Hematopoietic multipotent progenitor cell treated with erythropoietin and hydrocortisone succinate and interleukin-3 and kit ligand, for 17 days (in vitro differentiated cells): ENCODE results near the gene MAN1A2.
"Not testable (repeated sequence)": the region's sequence is repeated elsewhere in the genome, so short reads cannot be mapped to it uniquely, and the experiment has no call there.

ENCODE experiments used
- DNase-seq: peaks from one replicate; pipeline ENCODE4 v3.0.0-alpha.2; 2015; ENCODE audit warnings: low spot score

MAN1A2 gene

GRCh38 chr1:117398957-117399356 lies 31.7 kb downstream of the MAN1A2 start:
- no peak for DNase-seq

GRCh38 chr1:117401761-117402160 lies 34.5 kb downstream of the MAN1A2 start:
- no peak for DNase-seq

GRCh38 chr1:117403597-117403996 lies 36.3 kb downstream of the MAN1A2 start:
- DNase-seq = no peak

- no peak for DNase-seq
Measured at GRCh38 chr1:117405042-117405441, 37.8 kb downstream of the MAN1A2 start.

GRCh38 chr1:117412472-117412871 lies 45.2 kb downstream of the MAN1A2 start:
- no peak for DNase-seq

- no peak for DNase-seq
Measured at GRCh38 chr1:117413412-117413811, 46.2 kb downstream of the MAN1A2 start.

- DNase-seq = no peak
Measured at GRCh38 chr1:117414943-117415342, 47.7 kb downstream of the MAN1A2 start.

- DNase-seq = no peak
Measured at GRCh38 chr1:117416004-117416403, 48.8 kb downstream of the MAN1A2 start.

- no peak for DNase-seq
Measured at GRCh38 chr1:117416546-117417125, 49.4 kb downstream of the MAN1A2 start.

- DNase-seq = no peak
Measured at GRCh38 chr1:117425050-117425734, 57.9 kb downstream of the MAN1A2 start.

GRCh38 chr1:117427297-117427696 lies 60.0 kb downstream of the MAN1A2 start:
- DNase-seq = no peak

- no peak for DNase-seq
Measured at GRCh38 chr1:117433943-117434342, 66.7 kb downstream of the MAN1A2 start.

- no peak for DNase-seq
Measured at GRCh38 chr1:117436513-117436912, 69.3 kb downstream of the MAN1A2 start.

- no peak for DNase-seq
Measured at GRCh38 chr1:117447661-117448060, 80.4 kb downstream of the MAN1A2 start.

GRCh38 chr1:117452216-117452615 lies 85.0 kb downstream of the MAN1A2 start:
- DNase-seq = no peak

- no peak for DNase-seq
Measured at GRCh38 chr1:117453958-117454357, 86.7 kb downstream of the MAN1A2 start.

GRCh38 chr1:117458410-117458809 lies 91.2 kb downstream of the MAN1A2 start:
- DNase-seq = not testable (repeated sequence)

GRCh38 chr1:117466761-117467160 lies 99.5 kb downstream of the MAN1A2 start:
- no peak for DNase-seq

- DNase-seq = no peak
Measured at GRCh38 chr1:117467336-117467735, 100.1 kb downstream of the MAN1A2 start.

GRCh38 chr1:117473063-117473462 lies 105.8 kb downstream of the MAN1A2 start:
- no peak for DNase-seq

- DNase-seq = not testable (repeated sequence)
Measured at GRCh38 chr1:117475495-117475894, 108.2 kb downstream of the MAN1A2 start.

GRCh38 chr1:117479086-117479485 lies 111.8 kb downstream of the MAN1A2 start:
- no peak for DNase-seq

GRCh38 chr1:117481410-117481809 lies 114.2 kb downstream of the MAN1A2 start:
- no peak for DNase-seq

GRCh38 chr1:117493906-117494305 lies 126.7 kb downstream of the MAN1A2 start:
- no peak for DNase-seq
